Gastrocnemius medialis (tissue), 4 donors: ENCODE results near the gene FBLN1.

Experiments used
- POLR2A ChIP-seq, 2 donors: fragments of 450-650 bp; IDR thresholded peaks; one replicate each; pipeline ENCODE4 v1.6.1; 2017; ENCODE audit warnings: antibody characterized with exemption in 2 of 2, mild to moderate bottlenecking in 2 of 2, moderate library complexity in 2 of 2
- TF ChIP-seq, protein P1 (sequence below), 5 experiments: fragments of 450-650 bp in 3 of 5; fragments of 200-600 bp in 2 of 5; sonication (generic) in 2 of 5; IDR thresholded peaks in 4 of 5; conservative IDR thresholded peaks in 1 of 5; 1 replicate in 4 of 5; 2 replicates in 1 of 5; pipeline ENCODE4 v1.5.1; 2016 to 2019; ENCODE audit warnings: antibody characterized with exemption in 5 of 5, mild to moderate bottlenecking in 3 of 5, moderate library complexity in 3 of 5

DNA sequence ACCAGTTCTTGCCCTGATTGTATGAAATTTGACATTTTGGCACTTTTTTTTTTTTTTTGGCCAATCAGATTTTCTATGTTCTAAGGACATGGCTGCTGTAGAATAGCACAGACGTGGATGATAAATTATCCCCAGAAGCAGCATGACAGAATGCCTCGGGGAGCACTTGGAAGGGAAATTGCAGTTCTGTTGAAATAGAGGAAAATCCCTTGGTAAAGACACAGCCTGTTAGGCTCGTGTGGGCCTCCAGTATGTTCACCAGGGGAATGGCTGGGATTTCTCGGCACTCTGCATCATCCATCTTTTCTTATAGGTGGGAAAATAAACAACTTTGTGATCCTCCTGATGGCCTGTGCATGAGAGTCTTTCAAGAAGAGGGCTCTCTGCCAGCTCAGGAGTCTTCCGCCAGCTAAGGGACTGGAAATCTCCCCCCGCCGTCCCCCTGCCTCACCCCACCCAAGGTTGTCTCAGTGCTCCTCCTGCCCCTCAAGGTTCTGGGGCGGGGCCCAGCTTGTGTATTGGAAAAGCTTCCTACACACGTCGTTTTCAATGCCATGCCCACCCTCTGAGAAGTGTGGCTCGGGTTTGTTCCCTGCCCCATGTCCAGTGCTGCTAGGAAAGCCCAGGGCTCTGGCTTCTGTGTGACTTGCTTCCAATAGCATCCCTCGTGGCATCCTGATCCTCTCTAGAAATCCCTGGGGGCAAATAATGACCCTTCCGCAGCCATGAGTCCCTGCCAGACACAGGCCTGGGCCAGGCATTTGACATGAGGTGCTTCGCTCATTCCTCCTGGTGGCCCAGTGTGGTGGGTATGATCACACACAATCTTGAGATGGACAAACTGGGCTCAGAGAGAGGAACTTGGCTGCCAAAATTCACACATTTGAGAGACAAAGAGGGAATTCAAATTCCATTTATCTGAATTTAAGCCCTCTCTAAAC, 98.4 kb downstream of the FBLN1 start:
- TF ChIP-seq, protein P1, sequence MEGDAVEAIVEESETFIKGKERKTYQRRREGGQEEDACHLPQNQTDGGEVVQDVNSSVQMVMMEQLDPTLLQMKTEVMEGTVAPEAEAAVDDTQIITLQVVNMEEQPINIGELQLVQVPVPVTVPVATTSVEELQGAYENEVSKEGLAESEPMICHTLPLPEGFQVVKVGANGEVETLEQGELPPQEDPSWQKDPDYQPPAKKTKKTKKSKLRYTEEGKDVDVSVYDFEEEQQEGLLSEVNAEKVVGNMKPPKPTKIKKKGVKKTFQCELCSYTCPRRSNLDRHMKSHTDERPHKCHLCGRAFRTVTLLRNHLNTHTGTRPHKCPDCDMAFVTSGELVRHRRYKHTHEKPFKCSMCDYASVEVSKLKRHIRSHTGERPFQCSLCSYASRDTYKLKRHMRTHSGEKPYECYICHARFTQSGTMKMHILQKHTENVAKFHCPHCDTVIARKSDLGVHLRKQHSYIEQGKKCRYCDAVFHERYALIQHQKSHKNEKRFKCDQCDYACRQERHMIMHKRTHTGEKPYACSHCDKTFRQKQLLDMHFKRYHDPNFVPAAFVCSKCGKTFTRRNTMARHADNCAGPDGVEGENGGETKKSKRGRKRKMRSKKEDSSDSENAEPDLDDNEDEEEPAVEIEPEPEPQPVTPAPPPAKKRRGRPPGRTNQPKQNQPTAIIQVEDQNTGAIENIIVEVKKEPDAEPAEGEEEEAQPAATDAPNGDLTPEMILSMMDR (IDR thresholded peaks at IDR 0.05 in 4 of 5, conservative IDR thresholded peaks at IDR 0.05 in 1 of 5) = no peak
- no peak for TF ChIP-seq POLR2A (IDR thresholded peaks at IDR 0.05)
